Sigmoid colon (tissue), 7 donors: ENCODE results near the gene CLIC5. TPM values are rescaled to one million over a fixed set of nuclear protein-coding genes. Genes with fewer than 3 reads are reported as not detected.

Experiments
- DNase-seq: peaks from one replicate; pipeline ENCODE4 v3.0.0-alpha.2; 2019
- H3K27ac ChIP-seq, 4 donors: fragments of 200-600 bp; sonication (generic); one replicate each; pipeline ENCODE4 v1.5.1; 2016 to 2019; ENCODE audit warnings: mild to moderate bottlenecking in 1 of 4
- H3K27me3 ChIP-seq, 3 donors: fragments of 200-600 bp; sonication (generic); one replicate each; pipeline ENCODE4 v1.5.1; 2019; ENCODE audit warnings: mild to moderate bottlenecking in 1 of 3
- H3K36me3 ChIP-seq, 4 donors: fragments of 200-600 bp; sonication (generic); one replicate each; pipeline ENCODE4 v1.5.1; 2016 to 2019
- H3K4me1 ChIP-seq, 4 donors: fragments of 200-600 bp; sonication (generic); one replicate each; pipeline ENCODE4 v1.5.1; 2017 to 2019
- H3K4me3 ChIP-seq, 4 donors: fragments of 200-600 bp; sonication (generic); one replicate each; pipeline ENCODE4 v1.5.1; 2017 to 2019; ENCODE audit warnings: mild to moderate bottlenecking in 2 of 4, moderate library complexity in 1 of 4
- H3K9me3 ChIP-seq, 4 donors: fragments of 200-600 bp in 3 of 4; sonication (generic) in 3 of 4; one replicate each; pipeline versions ENCODE4 v1.5.1 to v1.6.1; 2013 to 2019
- CTCF ChIP-seq, 4 experiments: fragments of 450-650 bp in 3 of 4; fragments of 200-600 bp in 1 of 4; IDR thresholded peaks; one replicate each; pipeline ENCODE4 v1.5.1; 2016 to 2019; ENCODE audit warnings: antibody characterized with exemption in 4 of 4, mild to moderate bottlenecking in 3 of 4, moderate library complexity in 2 of 4
- EP300 ChIP-seq, 4 donors: sonication (generic); formaldehyde crosslinking; IDR thresholded peaks; one replicate each; pipeline ENCODE4 v1.6.1; 2017; ENCODE audit warnings: antibody characterized with exemption in 4 of 4
- POLR2A ChIP-seq, 2 donors: fragments of 450-650 bp; IDR thresholded peaks; one replicate each; pipeline ENCODE4 v1.6.1; 2016; ENCODE audit warnings: antibody characterized with exemption in 2 of 2, mild to moderate bottlenecking in 2 of 2, moderate library complexity in 2 of 2
- POLR2AphosphoS5 ChIP-seq, 4 donors: sonication (generic); formaldehyde crosslinking; IDR thresholded peaks; one replicate each; pipeline ENCODE4 v1.6.1; 2017; ENCODE audit warnings: antibody characterized with exemption in 4 of 4
- WGBS, 2 donors: extraction: QIAGEN DNeasy Blood & Tissue Kit; methylation state at CpG; one replicate each; pipeline ENCODE4 v1.1.7; 2013; 5-methylcytosine and 5-hydroxymethylcytosine counted together
- intact Hi-C: fragments of 100-400 bp; cut with DNase I; formaldehyde crosslinking; loops from one replicate; pipeline ENCODE4 v1.15.1; 2023
- polyA plus RNA-seq, 3 donors: library from polyadenylated mRNA; stranded (reverse); fragments of 200-250 nt; gene quantifications; one replicate each; pipeline ENCODE4 v1.2.3, GENCODE V29; 2013
- total RNA-seq, 4 donors: library from RNA; depleted of rRNA; stranded (reverse); fragments of >200 nt; gene quantifications; one replicate each; pipeline ENCODE4 v1.1.0, GENCODE V29; 2016
- donor health status: healthy with polysubstance abuse.
- donor health status: Bipolar disorder and iron deficiency.
- donor health status: healthy.

Gene CLIC5
- total and polyA plus RNA-seq, 7 donors, result 1.8 to 77.0 (median 3.5) TPM

GRCh38 chr6:46053039-46053933, 37.6 kb upstream of the CLIC5 start:
- Histone ChIP-seq H3K9me3 (no peaks in the 10 kb centered on the region), H3K27me3 (no peaks in the 10 kb centered on the region), H3K36me3 (no peaks in the 10 kb centered on the region), H3K4me1 (no peaks in the 10 kb centered on the region), H3K27ac (peak overlapping the region in 3 of 4 donors; percentile 23 to 59 (median 39)), H3K4me3 (no peak overlapping the region)
- 9 to 43% methylated on average over 9 of the region's 9 CpGs for WGBS, 2 donors
- TF ChIP-seq POLR2A (IDR thresholded peaks at IDR 0.05) (no peak), POLR2AphosphoS5 (IDR thresholded peaks at IDR 0.05) (peak in 3 of 4 donors; percentile 5 to 51 (median 38)), CTCF (IDR thresholded peaks at IDR 0.05) (no peak)
- intact Hi-C loops, result no loop called here
- DNase-seq, result no peak

GRCh38 chr6:46052479-46052878, 36.8 kb upstream of the CLIC5 start:
- peak overlapping the region in 2 of 4 donors; percentile 23 to 59 for H3K27ac ChIP-seq
- H3K9me3 ChIP-seq, result no peaks in the 10 kb centered on the region
- no peaks in the 10 kb centered on the region for H3K36me3 ChIP-seq
- no peaks in the 10 kb centered on the region for H3K27me3 ChIP-seq
- intact Hi-C loops, result no loop called here
- no peak for DNase-seq
- 58 to 61% methylated on average over 1 of the region's 1 CpG for WGBS, 2 donors
- no peak overlapping the region for H3K4me3 ChIP-seq
- H3K4me1 ChIP-seq, result no peaks in the 10 kb centered on the region
- TF ChIP-seq POLR2AphosphoS5 (IDR thresholded peaks at IDR 0.05) (no peak), CTCF (IDR thresholded peaks at IDR 0.05) (no peak), POLR2A (IDR thresholded peaks at IDR 0.05) (no peak), EP300 (IDR thresholded peaks at IDR 0.05) (no peak)

GRCh38 chr6:46051962-46052361, 36.3 kb upstream of the CLIC5 start:
- Histone ChIP-seq H3K36me3 (no peaks in the 10 kb centered on the region), H3K9me3 (no peaks in the 10 kb centered on the region), H3K27me3 (no peaks in the 10 kb centered on the region), H3K4me3 (no peak overlapping the region), H3K4me1 (no peaks in the 10 kb centered on the region), H3K27ac (no peak overlapping the region)
- DNase-seq, result no peak
- intact Hi-C loops, result no loop called here
- TF ChIP-seq POLR2AphosphoS5 (IDR thresholded peaks at IDR 0.05) (no peak), POLR2A (IDR thresholded peaks at IDR 0.05) (no peak), EP300 (IDR thresholded peaks at IDR 0.05) (no peak), CTCF (IDR thresholded peaks at IDR 0.05) (no peak)

GRCh38 chr6:46050845-46051405, 35.3 kb upstream of the CLIC5 start:
- Histone ChIP-seq H3K4me3 (no peak overlapping the region), H3K27me3 (no peaks in the 10 kb centered on the region), H3K4me1 (no peaks in the 10 kb centered on the region), H3K27ac (no peak overlapping the region), H3K9me3 (no peaks in the 10 kb centered on the region), H3K36me3 (no peaks in the 10 kb centered on the region)
- intact Hi-C loops, result no loop called here
- DNase-seq, result no peak
- TF ChIP-seq POLR2AphosphoS5 (IDR thresholded peaks at IDR 0.05) (no peak), EP300 (IDR thresholded peaks at IDR 0.05) (no peak), CTCF (IDR thresholded peaks at IDR 0.05) (no peak), POLR2A (IDR thresholded peaks at IDR 0.05) (no peak)
